ENCODE results near the gene PLD4. TPM values are rescaled to one million over a fixed set of nuclear protein-coding genes. Genes with fewer than 3 reads are reported as not detected.

PLD4 gene
- total RNA-seq, 1 donor from 2014 or later = not detected

GRCh38 chr14:104925214-104925854, 655 bp downstream of the PLD4 start:
- no peaks in the 10 kb centered on the region for H3K4me1 ChIP-seq
- no peaks in the 10 kb centered on the region for H3K27me3 ChIP-seq
- intact Hi-C loops (cut with DNase I) = no loop called here
- H3K27ac ChIP-seq = no peak overlapping the region
- no peaks in the 10 kb centered on the region for H3K9me3 ChIP-seq
- H3K36me3 ChIP-seq = no peaks in the 10 kb centered on the region
- DNase-seq (ENCODE audit: low spot score in 2 of 2) = no peak
- H3K4me3 ChIP-seq = no peak overlapping the region
- TF ChIP-seq CTCF (IDR thresholded peaks at IDR 0.05) = no peak

DNA sequence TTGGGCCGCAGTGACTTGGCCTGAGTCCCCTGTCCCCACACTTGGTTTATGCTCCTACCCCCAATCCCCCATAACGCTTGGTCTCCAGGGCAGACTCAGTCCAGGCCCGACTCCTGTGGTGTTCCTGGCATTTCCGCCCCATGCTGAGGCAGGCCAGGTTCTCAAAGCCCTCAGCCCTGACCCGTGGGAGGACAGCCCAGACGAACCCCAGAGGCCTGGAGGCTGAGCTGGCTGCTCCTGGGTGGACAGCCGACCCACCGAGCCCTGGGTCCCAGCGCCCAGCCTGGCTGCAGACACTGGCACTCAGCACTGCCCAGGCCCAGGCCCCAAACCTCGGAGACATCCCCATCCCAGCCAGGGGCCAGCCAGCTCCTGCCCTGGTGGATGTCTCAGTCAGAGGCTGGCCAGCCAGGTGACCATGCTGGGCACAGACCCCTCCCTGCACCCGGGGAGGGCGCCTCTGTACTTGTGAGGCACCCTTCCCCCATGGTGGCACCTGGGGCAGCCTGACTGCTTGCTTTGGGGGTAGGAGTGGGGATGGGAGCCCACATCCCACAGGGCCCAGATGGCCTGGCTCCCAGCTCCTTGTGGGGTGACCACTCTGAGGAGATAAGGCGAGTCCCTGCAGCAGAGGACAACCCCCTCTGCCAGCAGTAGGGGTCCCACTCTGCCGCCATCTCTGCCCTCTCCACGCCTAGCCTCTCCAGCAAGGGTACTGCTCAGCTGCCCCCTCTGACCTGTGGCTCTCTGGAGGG, 1.4 kb downstream of the PLD4 start:
- Histone ChIP-seq H3K27me3 (no peaks in the 10 kb centered on the region), H3K4me3 (no peak overlapping the region), H3K4me1 (no peaks in the 10 kb centered on the region), H3K36me3 (no peaks in the 10 kb centered on the region), H3K9me3 (no peaks in the 10 kb centered on the region), H3K27ac (no peak overlapping the region)
- DNase-seq (ENCODE audit: low spot score in 2 of 2) = peak in 1 of 2 donors; percentile 55
- intact Hi-C loops (cut with DNase I) = no loop called here
- no peak for TF ChIP-seq CTCF (IDR thresholded peaks at IDR 0.05)

DNA sequence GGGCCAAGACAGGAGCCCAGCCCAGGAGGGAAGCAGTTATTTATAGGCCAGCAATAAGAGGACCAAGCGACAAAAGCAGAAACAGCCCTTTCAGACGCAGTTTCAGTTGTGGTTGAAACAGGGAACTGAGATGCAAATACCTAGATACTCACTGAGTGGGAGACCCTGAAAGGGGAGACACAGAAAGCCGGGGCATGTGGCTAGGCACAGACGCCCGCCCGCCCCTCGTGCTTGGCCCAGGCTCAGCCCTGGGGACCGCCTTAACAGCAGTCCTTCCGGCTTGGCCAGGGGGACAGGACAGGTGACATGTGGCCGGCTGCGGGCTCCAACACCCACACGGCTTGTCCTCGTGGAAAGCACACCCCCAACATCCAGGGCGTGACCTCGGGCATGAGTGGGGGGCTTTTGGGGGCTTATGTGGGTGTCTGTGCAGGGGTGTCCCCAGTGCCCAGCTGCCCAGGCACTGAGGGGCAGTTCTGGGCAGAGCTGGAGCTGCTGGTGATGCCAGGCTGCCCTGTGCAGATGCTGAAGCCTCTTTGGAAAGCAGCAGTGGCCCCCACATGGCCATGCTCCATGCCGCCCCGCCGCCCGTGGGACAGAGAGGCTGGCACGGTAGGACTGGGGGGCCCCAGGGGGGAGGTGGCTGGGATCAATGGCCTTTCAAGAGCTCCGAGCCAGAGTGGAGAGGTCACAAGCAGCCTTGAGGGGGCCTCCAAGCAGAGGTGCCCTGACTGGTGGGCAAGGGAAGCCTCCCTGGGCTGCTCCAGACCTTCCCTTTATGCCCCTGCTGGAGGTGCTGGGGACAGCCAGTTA, 2.1 kb downstream of the PLD4 start:
- DNase-seq (ENCODE audit: low spot score in 2 of 2) = peak in 1 of 2 donors; percentile 55
- no peak for TF ChIP-seq CTCF (IDR thresholded peaks at IDR 0.05)
- H3K4me1 ChIP-seq = no peaks in the 10 kb centered on the region

DNA sequence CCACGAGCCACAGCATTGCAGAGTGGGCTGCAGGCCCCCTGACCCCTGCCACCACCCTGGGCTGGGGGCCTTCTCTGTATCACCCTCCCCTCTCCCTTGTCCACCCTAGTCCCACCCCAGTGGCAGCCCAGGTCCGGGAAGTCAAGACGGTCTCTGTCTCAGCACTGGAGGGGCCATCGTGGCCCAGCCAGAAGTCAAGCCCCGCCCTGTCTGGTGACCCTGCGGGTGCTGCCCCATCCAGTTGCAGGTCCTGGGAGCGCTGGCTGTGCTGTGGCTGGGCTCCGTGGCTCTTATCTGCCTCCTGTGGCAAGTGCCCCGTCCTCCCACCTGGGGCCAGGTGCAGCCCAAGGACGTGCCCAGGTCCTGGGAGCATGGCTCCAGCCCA, 2.7 kb downstream of the PLD4 start:
- no peak for TF ChIP-seq CTCF (IDR thresholded peaks at IDR 0.05)
- Histone ChIP-seq H3K9me3 (no peaks in the 10 kb centered on the region), H3K27me3 (no peaks in the 10 kb centered on the region), H3K27ac (no peak overlapping the region), H3K4me1 (peaks cover 0 to 2% of the 10 kb centered on the region in 2 donors), H3K4me3 (no peak overlapping the region), H3K36me3 (no peaks in the 10 kb centered on the region)
- DNase-seq (ENCODE audit: low spot score in 2 of 2) = peak in 1 of 2 donors; percentile 54
- intact Hi-C loops (cut with DNase I) = no loop called here

More for the DNA sequence above, 2.1 kb downstream of the PLD4 start:
- intact Hi-C loops (cut with DNase I) = no loop called here
- Histone ChIP-seq H3K36me3 (no peaks in the 10 kb centered on the region), H3K27ac (no peak overlapping the region), H3K4me3 (no peak overlapping the region), H3K27me3 (no peaks in the 10 kb centered on the region), H3K9me3 (no peaks in the 10 kb centered on the region)

DNA sequence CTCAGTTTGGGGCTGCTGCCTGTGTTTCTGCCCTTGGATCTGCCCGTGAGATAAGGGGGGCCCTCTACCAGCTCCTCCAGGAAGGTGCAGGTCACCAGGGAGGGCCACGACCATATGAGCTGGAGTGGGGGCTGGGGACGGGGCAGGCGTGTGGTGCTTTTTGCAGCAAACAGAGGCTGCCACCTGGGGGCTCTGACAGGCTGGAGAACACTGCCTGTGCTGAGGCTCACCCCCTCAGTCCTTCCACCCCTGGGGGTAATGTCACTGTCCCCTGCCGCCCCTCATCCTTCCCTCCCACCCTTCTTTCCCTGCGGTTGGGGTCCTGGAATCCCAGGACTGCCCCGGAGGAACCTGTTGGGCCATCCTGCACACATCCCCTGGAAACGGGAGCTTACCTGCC, 3.2 kb downstream of the PLD4 start:
- Histone ChIP-seq H3K27ac (no peak overlapping the region), H3K4me3 (no peak overlapping the region), H3K4me1 (peaks cover 0 to 4% of the 10 kb centered on the region in 2 donors), H3K9me3 (no peaks in the 10 kb centered on the region), H3K36me3 (no peaks in the 10 kb centered on the region), H3K27me3 (no peaks in the 10 kb centered on the region)
- no peak for TF ChIP-seq CTCF (IDR thresholded peaks at IDR 0.05)
- DNase-seq (ENCODE audit: low spot score in 2 of 2) = no peak
- intact Hi-C loops (cut with DNase I) = no loop called here

Data from ascending aorta (tissue), 2 donors.